HepG2 (cell line): ENCODE results near the gene NT5C1A.

Experiments used
- CBFB ChIP-seq: sonication (generic); formaldehyde crosslinking; IDR thresholded peaks from 2 replicates; pipeline ENCODE4 v1.4.0; 2020; ENCODE audit warnings: missing genetic modification reagents
- DDIT3 ChIP-seq: sonication (generic); formaldehyde crosslinking; IDR thresholded peaks from 2 replicates; pipeline ENCODE4 v1.4.0; 2020; ENCODE audit warnings: mild to moderate bottlenecking, missing genetic modification reagents
- ZBTB2 ChIP-seq: sonication (generic); formaldehyde crosslinking; IDR thresholded peaks from 2 replicates; pipeline ENCODE4 v1.8.0; 2022; ENCODE audit warnings: low read depth, missing genetic modification reagents
- ZNF317 ChIP-seq: sonication (generic); formaldehyde crosslinking; IDR thresholded peaks from 2 replicates; pipeline ENCODE4 v1.5.0; 2020; ENCODE audit warnings: mild to moderate bottlenecking, missing genetic modification reagents
- ZNF337 ChIP-seq: sonication (generic); formaldehyde crosslinking; IDR thresholded peaks from 2 replicates; pipeline ENCODE4 v1.5.1; 2020; ENCODE audit warnings: missing genetic modification reagents, low read depth, mild to moderate bottlenecking, borderline replicate concordance

- TF ChIP-seq CBFB (CRISPR knock-in tag) (no peak), ZNF337 (no peak), DDIT3 (CRISPR knock-in tag) (no peak), ZNF317 (CRISPR knock-in tag) (no peak), ZBTB2 (CRISPR knock-in tag) (no peak)
Observed at GRCh38 chr1:39713557-39713956, 41.6 kb upstream of the NT5C1A start.
